ENCODE data around the gene TGFBI. TPM values are rescaled to one million over a fixed set of nuclear protein-coding genes. Genes with fewer than 3 reads are reported as not detected.

The TGFBI gene
- total RNA-seq, 4 donors from 2014 or later: 117 to 338 (median 180) TPM

DNA sequence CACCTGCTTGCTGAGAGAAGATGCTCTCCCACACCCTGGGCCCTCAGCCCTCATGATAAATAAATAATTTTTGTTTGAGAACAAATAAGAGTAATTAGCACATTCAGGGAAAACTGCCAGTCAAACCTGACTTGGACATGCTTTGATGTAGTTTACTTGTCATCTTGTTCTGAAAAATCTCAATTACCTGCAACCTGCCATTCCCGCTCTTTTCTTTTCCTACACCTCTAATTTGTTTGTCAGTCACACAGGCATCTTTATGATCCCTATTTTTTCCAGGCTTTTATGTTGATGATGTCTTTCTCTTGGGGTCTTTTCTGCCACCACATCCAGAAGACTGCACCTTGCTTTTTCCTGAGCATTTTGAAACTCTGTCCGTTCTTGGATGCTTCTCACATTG, 28.6 kb upstream of the TGFBI start:
- DNase-seq (ENCODE audit: low spot score) (no peak), ATAC-seq (ENCODE audit: low FRiP score) (no peak)
- TF ChIP-seq, protein P1, sequence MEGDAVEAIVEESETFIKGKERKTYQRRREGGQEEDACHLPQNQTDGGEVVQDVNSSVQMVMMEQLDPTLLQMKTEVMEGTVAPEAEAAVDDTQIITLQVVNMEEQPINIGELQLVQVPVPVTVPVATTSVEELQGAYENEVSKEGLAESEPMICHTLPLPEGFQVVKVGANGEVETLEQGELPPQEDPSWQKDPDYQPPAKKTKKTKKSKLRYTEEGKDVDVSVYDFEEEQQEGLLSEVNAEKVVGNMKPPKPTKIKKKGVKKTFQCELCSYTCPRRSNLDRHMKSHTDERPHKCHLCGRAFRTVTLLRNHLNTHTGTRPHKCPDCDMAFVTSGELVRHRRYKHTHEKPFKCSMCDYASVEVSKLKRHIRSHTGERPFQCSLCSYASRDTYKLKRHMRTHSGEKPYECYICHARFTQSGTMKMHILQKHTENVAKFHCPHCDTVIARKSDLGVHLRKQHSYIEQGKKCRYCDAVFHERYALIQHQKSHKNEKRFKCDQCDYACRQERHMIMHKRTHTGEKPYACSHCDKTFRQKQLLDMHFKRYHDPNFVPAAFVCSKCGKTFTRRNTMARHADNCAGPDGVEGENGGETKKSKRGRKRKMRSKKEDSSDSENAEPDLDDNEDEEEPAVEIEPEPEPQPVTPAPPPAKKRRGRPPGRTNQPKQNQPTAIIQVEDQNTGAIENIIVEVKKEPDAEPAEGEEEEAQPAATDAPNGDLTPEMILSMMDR (IDR thresholded peaks at IDR 0.05): no peak

DNA sequence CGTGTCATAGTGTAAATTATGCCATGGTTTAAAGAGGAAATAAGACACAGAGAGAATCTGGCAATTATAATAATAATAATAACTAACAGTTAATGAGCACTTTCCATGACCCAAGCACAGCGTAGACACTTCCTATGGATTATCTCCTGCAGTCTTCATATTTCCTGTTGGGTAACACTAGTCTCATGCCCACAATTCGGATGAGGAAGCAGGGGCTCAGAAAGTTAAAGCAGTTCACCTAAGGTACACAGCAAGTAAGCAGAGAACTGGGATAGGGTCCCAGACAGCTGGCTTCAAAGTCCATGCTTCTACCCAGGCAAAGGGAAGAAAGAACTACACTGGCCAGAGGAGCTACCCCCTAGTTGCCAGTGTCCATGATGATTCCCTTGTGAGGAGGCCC, 27.9 kb upstream of the TGFBI start:
- no peak for DNase-seq (ENCODE audit: low spot score)
- ATAC-seq (ENCODE audit: low FRiP score): no peak

DNA sequence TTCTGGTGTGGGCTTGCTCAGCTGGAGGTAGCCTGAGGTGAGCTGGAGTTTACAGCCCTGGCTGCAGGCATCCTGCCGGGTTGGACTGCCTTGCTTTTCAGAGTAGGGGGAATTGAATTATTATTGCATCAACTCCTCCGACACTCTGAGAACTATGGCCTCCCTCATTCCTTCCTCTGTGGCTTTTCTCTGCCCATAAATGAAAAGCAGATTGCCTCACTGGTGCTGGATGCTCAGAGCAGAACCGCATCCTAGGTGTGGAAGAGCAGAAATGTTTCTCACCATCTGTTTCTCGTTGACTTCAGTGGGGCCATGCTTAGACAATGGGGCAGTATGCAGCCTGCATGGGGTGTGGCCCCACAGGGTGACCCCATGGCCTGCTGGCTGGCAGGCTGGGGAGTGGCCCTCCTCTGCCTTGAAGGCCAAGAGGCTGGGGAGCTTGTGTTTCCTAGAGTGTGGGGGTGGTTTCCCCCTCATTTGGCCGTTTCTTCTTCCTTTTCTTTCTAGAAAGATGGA, 27.3 kb upstream of the TGFBI start:
- no peak for DNase-seq (ENCODE audit: low spot score)
- ATAC-seq (ENCODE audit: low FRiP score): no peak
- TF ChIP-seq, protein P1 (IDR thresholded peaks at IDR 0.05): no peak

More for the DNA sequence above, 27.9 kb upstream of the TGFBI start:
- TF ChIP-seq, protein P1 (IDR thresholded peaks at IDR 0.05): no peak

DNA sequence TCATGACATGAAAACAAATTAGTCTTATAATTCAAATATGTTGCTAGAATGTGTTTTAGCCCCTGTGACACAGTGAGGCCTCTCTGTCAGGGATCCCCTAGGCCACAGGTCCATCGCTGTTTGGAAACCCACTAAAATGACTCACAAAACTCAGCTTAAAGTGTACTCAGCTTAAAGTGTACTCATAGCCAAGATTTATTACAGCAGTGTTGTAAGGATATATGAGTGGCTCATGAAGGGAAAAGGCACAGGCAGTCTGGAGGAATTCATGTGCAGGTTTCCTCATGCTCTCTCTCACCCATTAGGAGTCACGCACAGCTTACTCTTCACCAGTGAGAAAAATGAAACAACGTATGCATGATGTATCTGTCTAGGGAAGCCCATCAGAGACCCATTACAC, 24.4 kb upstream of the TGFBI start:
- TF ChIP-seq, protein P1 (IDR thresholded peaks at IDR 0.05): no peak
- ATAC-seq (ENCODE audit: low FRiP score) (no peak), DNase-seq (ENCODE audit: low spot score) (no peak)

DNA sequence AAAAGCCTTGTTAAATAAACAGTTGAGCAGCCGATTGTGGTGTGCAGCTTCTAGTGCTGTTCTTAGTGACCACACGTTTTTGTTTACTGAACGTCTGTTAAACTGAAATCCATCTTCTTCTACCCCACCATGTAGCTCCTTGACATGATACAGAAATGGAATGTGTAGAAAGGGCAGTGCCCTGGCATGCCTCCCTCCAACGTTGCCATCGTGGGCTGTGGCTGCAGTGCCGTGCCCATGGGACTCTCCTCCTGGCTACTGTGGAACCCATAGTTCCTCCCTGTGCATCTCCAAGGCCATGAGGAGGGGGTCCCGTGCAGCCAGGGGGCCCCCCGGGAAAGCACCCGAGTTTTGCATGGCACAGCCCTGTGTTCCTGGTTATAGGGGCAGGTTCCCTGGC, 23.3 kb upstream of the TGFBI start:
- ATAC-seq (ENCODE audit: low FRiP score): no peak

DNA sequence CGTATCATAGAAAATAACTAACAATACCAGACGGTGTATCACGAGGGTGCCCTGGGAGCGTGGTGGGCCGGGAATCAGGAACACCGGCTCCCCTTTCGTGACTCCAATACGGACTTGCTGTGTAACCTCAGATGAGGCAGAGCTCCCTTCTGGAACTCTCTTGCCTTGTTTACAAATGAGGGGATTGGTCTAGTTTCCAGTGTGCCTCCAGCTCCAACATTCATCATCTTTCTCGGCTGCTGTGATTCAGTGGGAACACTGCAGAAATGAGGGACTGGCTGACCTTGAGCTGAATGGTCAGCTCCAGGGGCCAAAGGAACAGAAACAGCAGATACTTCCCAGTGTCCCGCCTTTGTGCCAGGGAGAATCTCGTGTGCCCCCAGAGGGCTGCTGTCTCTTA, 22.6 kb upstream of the TGFBI start:
- DNase-seq (ENCODE audit: low spot score): no peak
- no peak for ATAC-seq (ENCODE audit: low FRiP score)
- TF ChIP-seq, protein P1 (IDR thresholded peaks at IDR 0.05): no peak

More for the DNA sequence above, 23.3 kb upstream of the TGFBI start:
- no peak for DNase-seq (ENCODE audit: low spot score)
- TF ChIP-seq, protein P1 (IDR thresholded peaks at IDR 0.05): no peak

DNA sequence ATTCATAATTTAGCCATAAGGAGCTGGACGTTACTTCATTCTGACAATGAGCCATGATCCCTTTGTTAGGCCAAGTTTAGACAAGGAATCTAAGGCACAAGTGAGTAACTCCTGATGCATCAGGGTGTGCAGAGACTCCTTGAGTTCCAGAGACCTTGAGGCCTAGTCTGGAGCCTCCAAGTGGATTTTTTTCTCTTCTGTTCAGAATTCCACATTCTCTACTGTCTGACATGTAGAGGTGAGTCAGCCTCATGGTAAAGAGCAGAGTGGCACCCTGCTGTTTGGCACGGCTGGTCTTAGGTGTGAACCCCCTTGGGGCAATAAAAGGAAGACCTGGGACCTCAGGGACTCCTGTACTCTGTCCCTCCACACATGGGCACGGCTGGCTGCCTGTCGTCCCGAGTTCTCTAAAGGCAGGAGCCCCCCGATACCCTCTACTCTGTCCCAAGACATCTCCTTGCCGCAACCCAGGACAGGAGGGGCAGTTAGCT, 22.0 kb upstream of the TGFBI start:
- TF ChIP-seq, protein P1 (IDR thresholded peaks at IDR 0.05): no peak
- no peak for DNase-seq (ENCODE audit: low spot score)
- ATAC-seq (ENCODE audit: low FRiP score): no peak

All from omental fat pad (tissue), 4 donors.